ENCODE measurements around the gene ELMO1.

Gene ELMO1

GRCh38 chr7:36942541-36942940, 506.1 kb downstream of the ELMO1 start:
- H3K27ac ChIP-seq, result no peak overlapping the region
- TF ChIP-seq, protein P1, sequence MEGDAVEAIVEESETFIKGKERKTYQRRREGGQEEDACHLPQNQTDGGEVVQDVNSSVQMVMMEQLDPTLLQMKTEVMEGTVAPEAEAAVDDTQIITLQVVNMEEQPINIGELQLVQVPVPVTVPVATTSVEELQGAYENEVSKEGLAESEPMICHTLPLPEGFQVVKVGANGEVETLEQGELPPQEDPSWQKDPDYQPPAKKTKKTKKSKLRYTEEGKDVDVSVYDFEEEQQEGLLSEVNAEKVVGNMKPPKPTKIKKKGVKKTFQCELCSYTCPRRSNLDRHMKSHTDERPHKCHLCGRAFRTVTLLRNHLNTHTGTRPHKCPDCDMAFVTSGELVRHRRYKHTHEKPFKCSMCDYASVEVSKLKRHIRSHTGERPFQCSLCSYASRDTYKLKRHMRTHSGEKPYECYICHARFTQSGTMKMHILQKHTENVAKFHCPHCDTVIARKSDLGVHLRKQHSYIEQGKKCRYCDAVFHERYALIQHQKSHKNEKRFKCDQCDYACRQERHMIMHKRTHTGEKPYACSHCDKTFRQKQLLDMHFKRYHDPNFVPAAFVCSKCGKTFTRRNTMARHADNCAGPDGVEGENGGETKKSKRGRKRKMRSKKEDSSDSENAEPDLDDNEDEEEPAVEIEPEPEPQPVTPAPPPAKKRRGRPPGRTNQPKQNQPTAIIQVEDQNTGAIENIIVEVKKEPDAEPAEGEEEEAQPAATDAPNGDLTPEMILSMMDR (IDR thresholded peaks at IDR 0.05), result no peak
- no peak overlapping the region for H3K4me3 ChIP-seq
- no peak for DNase-seq (ENCODE audit: low spot score)

DNA sequence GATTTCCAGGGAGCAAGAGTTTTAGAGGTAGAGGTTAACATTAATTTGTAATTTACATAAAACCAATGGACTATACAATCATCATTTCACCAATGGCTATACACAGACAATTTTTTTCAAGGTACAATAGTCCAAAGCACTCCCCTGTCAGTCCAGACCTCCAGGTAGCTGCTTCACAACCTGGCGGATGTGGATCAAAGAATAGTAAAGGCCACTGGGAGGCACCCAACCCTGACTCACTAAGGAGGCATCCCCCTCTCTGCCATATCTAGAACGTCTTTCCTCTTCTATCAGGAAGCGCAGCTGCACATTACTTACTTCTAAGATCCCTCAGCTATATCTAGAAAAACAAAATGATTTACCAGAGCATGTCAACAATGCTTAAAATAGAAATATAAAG, 506.6 kb downstream of the ELMO1 start:
- no peak overlapping the region for H3K4me3 ChIP-seq
- no peak overlapping the region for H3K27ac ChIP-seq
- DNase-seq (ENCODE audit: low spot score), result no peak
- TF ChIP-seq, protein P1 (IDR thresholded peaks at IDR 0.05), result no peak

DNA sequence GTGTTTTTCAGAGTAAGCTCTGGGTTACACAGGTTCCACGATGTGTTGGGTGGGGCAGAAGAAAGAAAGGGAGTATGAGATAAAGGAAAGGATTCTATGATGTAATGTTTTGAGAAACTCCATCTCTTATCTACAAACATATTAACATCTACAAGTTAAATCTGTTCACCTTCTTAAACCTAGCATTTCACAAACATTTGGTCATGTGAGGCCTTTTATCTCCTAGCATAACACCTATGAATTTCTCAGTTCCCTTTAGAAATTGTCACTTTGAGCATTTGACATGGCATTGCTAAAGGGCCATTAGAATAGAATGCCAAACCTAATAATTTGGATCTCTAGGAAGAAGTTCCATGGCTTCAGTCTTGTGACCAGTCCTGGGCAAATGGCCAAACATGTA, 507.3 kb downstream of the ELMO1 start:
- DNase-seq (ENCODE audit: low spot score), result no peak
- no peak overlapping the region for H3K4me3 ChIP-seq
- H3K27ac ChIP-seq, result no peak overlapping the region
- TF ChIP-seq, protein P1 (IDR thresholded peaks at IDR 0.05), result no peak

GRCh38 chr7:36939816-36940215, 508.8 kb downstream of the ELMO1 start:
- TF ChIP-seq, protein P1 (IDR thresholded peaks at IDR 0.05), result no peak
- Histone ChIP-seq H3K4me3 (no peak overlapping the region), H3K27ac (no peak overlapping the region)
- no peak for DNase-seq (ENCODE audit: low spot score)

GRCh38 chr7:36937754-36938563, 510.7 kb downstream of the ELMO1 start:
- H3K27ac ChIP-seq, result no peak overlapping the region
- DNase-seq (ENCODE audit: low spot score), result no peak
- no peak overlapping the region for H3K4me3 ChIP-seq
- TF ChIP-seq, protein P1 (IDR thresholded peaks at IDR 0.05), result no peak

GRCh38 chr7:36931892-36932291, 516.8 kb downstream of the ELMO1 start:
- DNase-seq (ENCODE audit: low spot score), result no peak
- Histone ChIP-seq H3K27ac (no peak overlapping the region), H3K4me3 (no peak overlapping the region)
- TF ChIP-seq, protein P1 (IDR thresholded peaks at IDR 0.05), result no peak

DNA sequence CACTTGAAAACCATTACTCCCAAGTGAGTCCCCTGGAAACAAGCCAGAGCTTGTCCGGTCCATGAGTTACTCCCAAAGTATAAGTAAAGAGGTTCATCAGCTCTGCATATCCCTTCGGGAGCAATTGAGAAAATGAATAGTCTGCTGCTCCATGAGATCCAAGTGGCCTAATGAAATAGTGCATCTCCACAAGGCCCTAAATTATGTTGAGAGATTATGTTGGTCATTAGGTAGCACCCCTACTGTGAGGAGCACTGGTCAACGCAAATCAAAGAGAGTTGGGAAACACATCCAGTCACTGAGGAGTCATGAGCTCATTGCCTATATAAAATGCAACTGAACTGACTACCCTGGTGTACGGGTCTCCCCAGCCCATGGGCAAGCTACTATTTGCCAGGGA, 518.9 kb downstream of the ELMO1 start:
- TF ChIP-seq, protein P1 (IDR thresholded peaks at IDR 0.05), result no peak
- Histone ChIP-seq H3K4me3 (no peak overlapping the region), H3K27ac (no peak overlapping the region)
- no peak for DNase-seq (ENCODE audit: low spot score)
